HG03354 (cell line): ENCODE results near the gene PCSK5.

Experiments used
- ATAC-seq: cut with Tn5 transposase; IDR thresholded peaks from one replicate; pipeline ENCODE4 v1.9.1; 2021; ENCODE audit warnings: mild to moderate bottlenecking; ENCODE audit not compliant: unreplicated experiment, poor library complexity, severe bottlenecking

PCSK5 gene

GRCh38 chr9:76159293-76159926 is 268.9 kb downstream of the PCSK5 start:
- no peak for ATAC-seq

- ATAC-seq = no peak
These were observed 270.6 kb downstream of the PCSK5 start for GRCh38 chr9:76161106-76161505.

GRCh38 chr9:76161541-76161940 is 271.1 kb downstream of the PCSK5 start:
- ATAC-seq = no peak

GRCh38 chr9:76162086-76162730 is 271.7 kb downstream of the PCSK5 start:
- no peak for ATAC-seq

GRCh38 chr9:76162751-76163500 is 272.5 kb downstream of the PCSK5 start:
- ATAC-seq = no peak

- no peak for ATAC-seq
These were observed 276.1 kb downstream of the PCSK5 start for GRCh38 chr9:76166526-76166925.

- ATAC-seq = no peak
These were observed 285.7 kb downstream of the PCSK5 start for GRCh38 chr9:76176171-76176570.

- no peak for ATAC-seq
These were observed 287.5 kb downstream of the PCSK5 start for GRCh38 chr9:76177931-76178330.

GRCh38 chr9:76180541-76180940 is 290.1 kb downstream of the PCSK5 start:
- no peak for ATAC-seq

- ATAC-seq = no peak
These were observed 290.7 kb downstream of the PCSK5 start for GRCh38 chr9:76181020-76181641.

GRCh38 chr9:76181781-76182180 is 291.3 kb downstream of the PCSK5 start:
- ATAC-seq = no peak

- ATAC-seq = no peak
These were observed 295.0 kb downstream of the PCSK5 start for GRCh38 chr9:76185432-76185831.

- no peak for ATAC-seq
These were observed 297.8 kb downstream of the PCSK5 start for GRCh38 chr9:76188286-76188685.

- ATAC-seq = no peak
These were observed 298.4 kb downstream of the PCSK5 start for GRCh38 chr9:76188905-76189304.

- ATAC-seq = no peak
These were observed 301.0 kb downstream of the PCSK5 start for GRCh38 chr9:76191493-76191892.

GRCh38 chr9:76192013-76192412 is 301.5 kb downstream of the PCSK5 start:
- no peak for ATAC-seq

GRCh38 chr9:76194896-76195295 is 304.4 kb downstream of the PCSK5 start:
- ATAC-seq = no peak

- no peak for ATAC-seq
These were observed 307.9 kb downstream of the PCSK5 start for GRCh38 chr9:76198336-76198735.

- no peak for ATAC-seq
These were observed 309.8 kb downstream of the PCSK5 start for GRCh38 chr9:76200315-76200714.

GRCh38 chr9:76200745-76201144 is 310.3 kb downstream of the PCSK5 start:
- ATAC-seq = no peak

- no peak for ATAC-seq
These were observed 312.9 kb downstream of the PCSK5 start for GRCh38 chr9:76203373-76203772.
